ENCODE measurements around the gene PTDSS2. TPM values are rescaled to one million over a fixed set of nuclear protein-coding genes. Genes with fewer than 3 reads are reported as not detected.

The PTDSS2 gene
- total and polyA plus RNA-seq, 10 of the 15 experiments (the other 5 are each of a cell fraction or from before 2014, with no cell fraction given): 0.39 to 21.1 (median 10.8) TPM

- no peak for TF ChIP-seq PAX5 (IDR thresholded peaks at IDR 0.05; ENCODE audit: borderline replicate concordance, low read depth, low read length)
- no peak for TF ChIP-seq ZNF592 (IDR thresholded peaks at IDR 0.05)
- no peak for TF ChIP-seq SPI1 (IDR thresholded peaks at IDR 0.05; ENCODE audit: borderline replicate concordance, insufficient read depth, low read depth, low read length)
- no peak for TF ChIP-seq NFIC (IDR thresholded peaks at IDR 0.05; ENCODE audit: low read depth, low read length)
- TF ChIP-seq ELK1 (IDR thresholded peaks at IDR 0.05; ENCODE audit: low read depth, low read length): no peak
- no peak for TF ChIP-seq ASH2L (IDR thresholded peaks at IDR 0.05; ENCODE audit: borderline replicate concordance, low read depth)
- TF ChIP-seq IRF4 (IDR thresholded peaks at IDR 0.05; ENCODE audit: low read depth, low read length): no peak
- no peak for TF ChIP-seq IKZF1 (conservative IDR thresholded peaks at IDR 0.05)
- TF ChIP-seq POLR2AphosphoS2 (IDR thresholded peaks at IDR 0.05; ENCODE audit: low read depth, low read length): no peak
- TF ChIP-seq PBX3 (IDR thresholded peaks at IDR 0.05; ENCODE audit: insufficient replicate concordance, low read depth, low read length): no peak
Measured at GRCh38 chr11:502288-503178, 52.5 kb downstream of the PTDSS2 start (continued).

Measured in GM12878 (cell line).